HG03565 (cell line): ENCODE measurements around the gene SLC51B.
"Not testable (repeated sequence)": the region's sequence is repeated elsewhere in the genome, so short reads cannot be mapped to it uniquely, and the experiment has no call there.

Experiments
- ATAC-seq: cut with Tn5 transposase; IDR thresholded peaks from one replicate; pipeline ENCODE4 v1.9.1; 2021; ENCODE audit warnings: mild to moderate bottlenecking, moderate library complexity; ENCODE audit not compliant: unreplicated experiment

SLC51B gene

GRCh38 chr15:65040461-65040860 lies 4.7 kb upstream of the SLC51B start:
- no peak for ATAC-seq

- no peak for ATAC-seq
Observed at GRCh38 chr15:65041787-65042186, 3.4 kb upstream of the SLC51B start.

- ATAC-seq, result no peak
Observed at GRCh38 chr15:65042776-65043327, 2.3 kb upstream of the SLC51B start.

- ATAC-seq, result not testable (repeated sequence)
Observed at GRCh38 chr15:65044218-65044617, 969 bp upstream of the SLC51B start.

- ATAC-seq, result no peak
Observed at GRCh38 chr15:65048241-65048640, 3.1 kb downstream of the SLC51B start.

- peak; percentile 86 for ATAC-seq
Observed at GRCh38 chr15:65049418-65049840, 4.2 kb downstream of the SLC51B start.

- no peak for ATAC-seq
Observed at GRCh38 chr15:65050270-65050669, 5.1 kb downstream of the SLC51B start.

GRCh38 chr15:65051266-65051665 lies 6.1 kb downstream of the SLC51B start:
- no peak for ATAC-seq

- ATAC-seq, result no peak
Observed at GRCh38 chr15:65052956-65053355, 7.8 kb downstream of the SLC51B start.

GRCh38 chr15:65054333-65055200 lies 9.4 kb downstream of the SLC51B start:
- ATAC-seq, result no peak

- no peak for ATAC-seq
Observed at GRCh38 chr15:65055201-65055870, 10.1 kb downstream of the SLC51B start.

- ATAC-seq, result no peak
Observed at GRCh38 chr15:65056106-65056505, 10.9 kb downstream of the SLC51B start.

- no peak for ATAC-seq
Observed at GRCh38 chr15:65056868-65057548, 11.8 kb downstream of the SLC51B start.

- no peak for ATAC-seq
Observed at GRCh38 chr15:65057549-65057940, 12.4 kb downstream of the SLC51B start.

- ATAC-seq, result no peak
Observed at GRCh38 chr15:65058394-65059368, 13.5 kb downstream of the SLC51B start.

GRCh38 chr15:65059369-65059750 lies 14.2 kb downstream of the SLC51B start:
- ATAC-seq, result no peak

GRCh38 chr15:65059931-65060596 lies 14.9 kb downstream of the SLC51B start:
- ATAC-seq, result no peak

GRCh38 chr15:65060641-65061397 lies 15.6 kb downstream of the SLC51B start:
- ATAC-seq, result no peak

GRCh38 chr15:65062061-65062460 lies 16.9 kb downstream of the SLC51B start:
- no peak for ATAC-seq
